NCI-H82 (cell line): ENCODE results near the gene SPAG8.
A peak's percentile ranks its signal among the peaks of the same experiment; 100 is the strongest.

Experiments
- DNase-seq: peaks from one replicate; lab custom pipeline; 2025; lab: John Stamatoyannopoulos, UW

Gene SPAG8

GRCh38 chr9:35771534-35771933 lies 40.5 kb downstream of the SPAG8 start:
- peak; percentile 64 for DNase-seq

GRCh38 chr9:35771075-35771433 lies 41.0 kb downstream of the SPAG8 start:
- no peak for DNase-seq

DNA sequence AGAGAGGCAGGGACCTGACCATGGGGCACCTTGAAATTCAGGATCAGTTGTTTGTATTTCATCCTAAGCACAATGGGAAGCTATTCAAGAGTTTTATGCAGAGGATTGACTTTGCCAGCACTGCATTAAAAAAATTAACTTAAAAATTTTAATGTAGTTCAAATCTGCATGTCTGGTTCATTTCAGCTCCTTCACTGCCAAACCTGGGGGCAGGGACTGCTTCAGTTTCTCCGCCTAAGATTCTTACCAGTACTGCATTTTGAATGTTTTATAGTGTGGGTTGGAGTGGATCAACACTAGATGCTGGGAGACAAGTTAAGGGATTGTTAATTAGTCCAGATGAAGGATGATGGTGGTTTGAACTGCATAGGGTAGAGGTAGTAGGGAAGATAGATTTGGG lies 42.3 kb downstream of the SPAG8 start:
- no peak for DNase-seq

GRCh38 chr9:35767458-35767857 lies 44.6 kb downstream of the SPAG8 start:
- no peak for DNase-seq

DNA sequence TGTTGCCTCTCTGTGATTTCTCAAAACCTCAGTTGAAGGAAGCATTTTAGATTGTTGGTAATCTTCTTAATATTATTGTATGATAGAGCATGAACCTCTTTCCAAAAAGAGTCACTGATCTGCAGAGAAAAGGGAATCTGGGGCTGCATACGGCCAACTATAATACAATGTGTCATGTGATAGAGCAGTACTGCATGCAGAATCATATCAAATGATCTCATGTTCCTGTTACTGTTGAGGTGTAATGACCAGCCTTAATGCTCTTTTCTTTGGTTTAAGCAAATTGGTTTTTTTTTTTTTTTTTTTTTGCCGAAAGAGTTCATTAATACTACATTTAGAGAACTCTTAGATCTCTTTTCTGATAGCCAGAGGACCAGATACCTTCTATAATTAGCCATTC lies 45.1 kb downstream of the SPAG8 start:
- DNase-seq: no peak

DNA sequence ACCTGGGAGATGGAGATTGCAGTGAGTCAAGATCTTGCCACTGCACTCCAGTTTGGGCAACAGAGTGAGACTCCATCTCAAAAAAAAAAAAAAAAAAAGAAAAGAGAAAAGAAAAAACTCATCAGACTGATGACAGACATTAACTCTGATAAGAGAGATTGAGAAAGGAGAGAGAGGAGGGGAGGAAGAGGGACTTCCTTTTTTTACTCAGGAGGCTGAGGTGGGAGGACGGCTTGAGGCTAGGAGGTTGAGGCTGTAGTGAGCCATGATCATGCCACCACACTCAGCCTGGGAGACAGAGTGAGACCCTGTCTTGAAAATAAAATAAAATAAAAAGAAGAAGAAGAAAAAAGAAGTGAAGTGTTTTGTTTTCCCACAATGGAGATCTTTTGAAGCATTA lies 48.3 kb downstream of the SPAG8 start:
- DNase-seq: no peak

GRCh38 chr9:35763181-35763580 lies 48.9 kb downstream of the SPAG8 start:
- peak; percentile 5 for DNase-seq

DNA sequence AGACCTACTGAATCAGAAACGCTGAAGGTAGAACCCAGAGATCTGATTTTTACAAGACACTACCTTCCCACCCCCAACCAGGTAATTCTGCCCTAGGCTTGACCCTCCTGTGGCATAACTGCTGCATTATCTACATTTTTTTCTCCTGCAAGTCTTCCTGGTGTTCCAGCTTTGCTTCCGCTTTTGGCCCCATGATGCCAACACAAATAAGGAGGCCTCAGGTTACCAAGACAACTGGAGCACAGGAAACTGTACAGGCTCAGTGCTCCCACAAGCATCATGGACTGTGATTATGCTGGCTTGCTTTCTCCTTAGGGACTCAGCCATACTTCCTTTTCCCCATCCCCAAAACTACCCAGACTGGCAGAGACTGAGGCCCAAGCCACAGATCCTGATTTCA lies 51.4 kb downstream of the SPAG8 start:
- DNase-seq: no peak

GRCh38 chr9:35759795-35760194 lies 52.3 kb downstream of the SPAG8 start:
- no peak for DNase-seq
